ENCODE results near the gene ZC3HAV1. TPM values are rescaled to one million over a fixed set of nuclear protein-coding genes. Genes with fewer than 3 reads are reported as not detected.

ZC3HAV1 gene
- total RNA-seq, 1 donor from 2014 or later: 13.5 TPM

DNA sequence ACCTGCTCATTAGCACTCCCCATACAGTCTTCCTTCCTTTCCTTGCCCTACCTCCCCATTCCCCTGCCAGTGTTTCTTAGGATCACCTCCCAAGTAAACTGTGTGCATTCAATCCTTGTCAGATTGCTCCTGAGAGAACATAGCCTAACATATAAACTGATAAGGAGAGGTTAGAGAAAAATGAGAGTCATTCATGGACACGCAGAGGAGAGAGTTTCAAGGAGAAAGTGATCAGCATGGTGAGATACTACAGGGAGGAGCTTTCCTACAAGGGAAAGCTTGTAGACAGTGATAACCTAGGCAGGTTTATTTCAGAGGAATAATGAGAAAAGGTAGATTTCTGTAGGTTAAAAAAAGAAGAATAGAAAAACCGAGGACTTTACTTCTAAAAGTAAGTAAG lies 70.8 kb downstream of the ZC3HAV1 start:
- TF ChIP-seq, protein P1, sequence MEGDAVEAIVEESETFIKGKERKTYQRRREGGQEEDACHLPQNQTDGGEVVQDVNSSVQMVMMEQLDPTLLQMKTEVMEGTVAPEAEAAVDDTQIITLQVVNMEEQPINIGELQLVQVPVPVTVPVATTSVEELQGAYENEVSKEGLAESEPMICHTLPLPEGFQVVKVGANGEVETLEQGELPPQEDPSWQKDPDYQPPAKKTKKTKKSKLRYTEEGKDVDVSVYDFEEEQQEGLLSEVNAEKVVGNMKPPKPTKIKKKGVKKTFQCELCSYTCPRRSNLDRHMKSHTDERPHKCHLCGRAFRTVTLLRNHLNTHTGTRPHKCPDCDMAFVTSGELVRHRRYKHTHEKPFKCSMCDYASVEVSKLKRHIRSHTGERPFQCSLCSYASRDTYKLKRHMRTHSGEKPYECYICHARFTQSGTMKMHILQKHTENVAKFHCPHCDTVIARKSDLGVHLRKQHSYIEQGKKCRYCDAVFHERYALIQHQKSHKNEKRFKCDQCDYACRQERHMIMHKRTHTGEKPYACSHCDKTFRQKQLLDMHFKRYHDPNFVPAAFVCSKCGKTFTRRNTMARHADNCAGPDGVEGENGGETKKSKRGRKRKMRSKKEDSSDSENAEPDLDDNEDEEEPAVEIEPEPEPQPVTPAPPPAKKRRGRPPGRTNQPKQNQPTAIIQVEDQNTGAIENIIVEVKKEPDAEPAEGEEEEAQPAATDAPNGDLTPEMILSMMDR (IDR thresholded peaks at IDR 0.05; ENCODE audit: partially characterized antibody, unreplicated experiment): no peak
- Mint-ChIP-seq H3K4me1 (ENCODE audit: low read depth, unreplicated experiment) (no peaks in the 10 kb centered on the region), H3K4me3 (ENCODE audit: unreplicated experiment) (no peak overlapping the region), H3K27me3 (ENCODE audit: unreplicated experiment) (peaks cover 12% of the 10 kb centered on the region), H3K9me3 (ENCODE audit: unreplicated experiment) (peaks cover 2% of the 10 kb centered on the region), H3K36me3 (ENCODE audit: unreplicated experiment) (no peaks in the 10 kb centered on the region), H3K27ac (ENCODE audit: unreplicated experiment) (no peak overlapping the region)
- no peak for DNase-seq

DNA sequence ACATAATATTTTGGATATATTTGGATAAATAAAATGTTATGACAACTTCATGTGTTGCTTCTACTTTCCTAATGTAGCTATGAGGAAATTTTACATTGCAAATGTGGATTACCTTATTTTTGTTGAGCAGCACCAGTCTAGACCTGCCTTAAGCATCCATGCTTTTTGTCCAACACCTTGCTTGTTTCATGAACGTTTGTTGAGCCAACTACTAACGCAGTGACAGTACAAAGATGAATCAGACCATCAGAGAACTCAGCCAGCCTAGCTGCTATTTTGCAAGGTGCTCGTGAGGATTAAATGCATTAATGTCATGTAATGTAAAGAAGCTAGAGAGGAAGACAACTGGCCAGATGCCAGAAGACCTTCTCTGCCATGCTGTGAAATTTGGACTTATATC lies 72.6 kb downstream of the ZC3HAV1 start:
- Mint-ChIP-seq H3K4me1 (ENCODE audit: low read depth, unreplicated experiment) (no peaks in the 10 kb centered on the region), H3K27ac (ENCODE audit: unreplicated experiment) (no peak overlapping the region), H3K27me3 (ENCODE audit: unreplicated experiment) (peaks cover 12% of the 10 kb centered on the region), H3K36me3 (ENCODE audit: unreplicated experiment) (no peaks in the 10 kb centered on the region), H3K4me3 (ENCODE audit: unreplicated experiment) (no peak overlapping the region), H3K9me3 (ENCODE audit: unreplicated experiment) (peaks cover 2% of the 10 kb centered on the region)
- no peak for DNase-seq
- TF ChIP-seq, protein P1 (IDR thresholded peaks at IDR 0.05; ENCODE audit: partially characterized antibody, unreplicated experiment): no peak

DNA sequence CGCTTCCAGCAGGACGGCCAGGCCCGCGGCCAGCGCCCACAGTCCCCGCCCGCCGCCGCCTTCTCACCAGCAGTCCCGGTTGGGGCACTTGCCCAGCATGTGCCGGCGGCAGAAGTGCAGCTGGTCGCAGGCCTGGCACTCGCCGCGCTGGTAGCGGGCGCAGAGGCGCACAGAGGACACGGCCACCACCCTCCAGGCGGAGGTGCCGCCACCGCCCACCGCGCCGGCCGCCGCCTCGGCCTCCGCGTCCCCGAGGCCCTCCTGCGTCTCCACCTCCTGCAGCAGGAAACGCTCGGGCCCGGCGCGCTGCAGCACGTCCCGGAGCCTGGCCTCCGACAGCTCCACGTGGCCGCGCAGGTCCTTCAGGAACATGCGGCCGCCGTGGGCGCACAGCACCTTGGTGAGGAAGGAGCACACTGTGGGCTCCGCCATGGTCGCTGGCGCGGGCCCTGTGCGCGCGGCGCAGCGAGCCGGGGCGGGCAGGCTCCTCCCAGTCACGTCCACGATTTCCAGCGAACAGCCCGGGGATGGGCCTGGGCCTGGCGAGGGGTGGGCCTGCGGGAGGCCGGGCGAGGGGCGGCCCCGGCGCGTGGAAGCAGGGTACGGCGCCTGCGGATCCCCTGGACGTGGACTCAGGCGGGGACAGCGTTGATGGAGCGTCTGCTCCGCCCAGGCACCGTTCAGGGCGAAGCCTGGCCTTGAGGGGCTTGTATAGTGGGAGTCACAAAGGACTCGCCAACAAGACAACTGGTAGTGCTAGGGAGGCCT lies 73.8 kb downstream of the ZC3HAV1 start, which contains the start of gene ZC3HAV1L:
Gene ZC3HAV1L (minus strand): TSS at position 457 of the 768 bp plus-strand sequence. CDS start 25 bp downstream, at position 432.
- Mint-ChIP-seq H3K27ac (ENCODE audit: unreplicated experiment) (peak within 1 kb of the TSS; percentile 77), H3K4me3 (ENCODE audit: unreplicated experiment) (peak within 1 kb of the TSS; percentile 75), H3K36me3 (ENCODE audit: unreplicated experiment) (no peaks in the 10 kb centered on the region), H3K4me1 (ENCODE audit: low read depth, unreplicated experiment) (no peaks in the 10 kb centered on the region), H3K27me3 (ENCODE audit: unreplicated experiment) (peaks cover 11% of the 10 kb centered on the region), H3K9me3 (ENCODE audit: unreplicated experiment) (peaks cover 2% of the 10 kb centered on the region)
- peak; percentile 76 for DNase-seq
- TF ChIP-seq, protein P1 (IDR thresholded peaks at IDR 0.05; ENCODE audit: partially characterized antibody, unreplicated experiment): no peak

DNA sequence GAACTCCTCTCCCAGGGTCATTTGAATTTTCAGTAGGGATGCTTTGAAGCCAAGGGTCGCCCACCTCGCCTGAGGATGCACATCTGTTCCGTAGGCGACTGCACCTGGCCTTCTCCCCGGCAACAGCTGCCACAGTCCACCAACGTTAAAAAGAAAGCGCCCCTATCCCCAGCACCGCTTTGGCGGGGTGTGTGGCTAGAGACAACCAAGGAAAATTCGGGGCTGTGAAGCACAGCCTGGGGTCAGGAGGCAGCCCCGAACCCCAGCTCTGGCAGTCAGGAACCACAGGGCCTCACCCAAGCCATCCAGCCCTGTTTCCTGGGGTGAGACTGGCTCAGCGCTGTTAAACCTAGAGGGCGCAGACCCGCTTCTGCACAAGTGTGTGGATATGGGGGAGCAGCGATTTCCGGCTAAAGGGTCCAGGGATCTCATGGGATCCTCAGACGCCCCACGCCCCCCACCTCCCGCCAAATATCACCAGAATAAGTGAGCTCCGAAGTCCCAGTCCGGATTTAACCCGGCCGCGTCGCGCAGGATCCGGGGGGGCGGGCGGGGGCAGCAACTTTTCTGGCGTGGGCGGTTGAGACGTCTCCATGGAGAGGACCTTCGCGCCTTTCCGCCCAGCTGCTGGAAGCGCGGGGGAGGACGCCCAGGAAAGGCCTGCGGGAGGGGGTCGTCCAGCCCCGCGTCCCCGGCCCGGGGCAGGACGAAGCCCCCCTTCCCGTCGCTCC lies 74.5 kb downstream of the ZC3HAV1 start:
- TF ChIP-seq, protein P1 (IDR thresholded peaks at IDR 0.05; ENCODE audit: partially characterized antibody, unreplicated experiment): no peak
- Mint-ChIP-seq H3K27ac (ENCODE audit: unreplicated experiment) (no peak overlapping the region), H3K4me1 (ENCODE audit: low read depth, unreplicated experiment) (no peaks in the 10 kb centered on the region), H3K36me3 (ENCODE audit: unreplicated experiment) (no peaks in the 10 kb centered on the region), H3K9me3 (ENCODE audit: unreplicated experiment) (peaks cover 2% of the 10 kb centered on the region), H3K27me3 (ENCODE audit: unreplicated experiment) (peaks cover 7% of the 10 kb centered on the region), H3K4me3 (ENCODE audit: unreplicated experiment) (peak overlapping the region; percentile 75)
- DNase-seq: peak; percentile 20

DNA sequence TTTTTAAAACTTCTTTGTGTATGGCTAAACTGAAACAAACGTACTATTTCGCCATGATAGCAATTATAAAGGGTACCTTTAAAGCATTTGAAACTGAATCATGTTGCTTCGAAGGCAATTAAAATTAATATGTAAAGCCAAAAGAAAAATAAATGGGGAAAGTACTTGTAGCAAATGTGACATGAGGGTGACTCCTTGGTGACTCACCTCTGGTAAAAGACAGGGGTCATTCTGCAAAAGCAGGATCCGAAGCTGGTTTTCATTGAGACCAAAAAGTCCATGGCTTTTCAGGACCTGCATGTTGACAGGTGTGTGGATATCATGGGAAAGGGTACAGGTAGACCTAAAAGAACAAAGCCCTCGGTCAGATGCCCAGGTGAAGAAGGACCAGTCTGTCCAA lies 75.2 kb downstream of the ZC3HAV1 start:
- H3K27me3 Mint-ChIP-seq (ENCODE audit: unreplicated experiment): peaks cover 7% of the 10 kb centered on the region
- peak overlapping the region; percentile 75 for H3K4me3 Mint-ChIP-seq (ENCODE audit: unreplicated experiment)
- H3K4me1 Mint-ChIP-seq (ENCODE audit: low read depth, unreplicated experiment): no peaks in the 10 kb centered on the region
- DNase-seq: no peak
- TF ChIP-seq, protein P1 (IDR thresholded peaks at IDR 0.05; ENCODE audit: partially characterized antibody, unreplicated experiment): no peak
- H3K27ac Mint-ChIP-seq (ENCODE audit: unreplicated experiment): no peak overlapping the region
- peaks cover 2% of the 10 kb centered on the region for H3K9me3 Mint-ChIP-seq (ENCODE audit: unreplicated experiment)
- H3K36me3 Mint-ChIP-seq (ENCODE audit: unreplicated experiment): no peaks in the 10 kb centered on the region
